HTR-8/SVneo (cell line): ENCODE data around the gene SAA4.
"Not testable (repeated sequence)": the region's sequence is repeated elsewhere in the genome, so short reads cannot be mapped to it uniquely, and the experiment has no call there.

Experiments
- DNase-seq: peaks from one replicate; pipeline ENCODE4 v3.0.0; 2011; ENCODE audit warnings: low spot score, mixed read lengths; ENCODE audit not compliant: insufficient read length
- FAIRE-seq: peaks from 2 replicates; lab custom pipeline; 2011; peaks lifted over from hg19 to GRCh38; lab: Jason Lieb, UNC

Gene SAA4

DNA sequence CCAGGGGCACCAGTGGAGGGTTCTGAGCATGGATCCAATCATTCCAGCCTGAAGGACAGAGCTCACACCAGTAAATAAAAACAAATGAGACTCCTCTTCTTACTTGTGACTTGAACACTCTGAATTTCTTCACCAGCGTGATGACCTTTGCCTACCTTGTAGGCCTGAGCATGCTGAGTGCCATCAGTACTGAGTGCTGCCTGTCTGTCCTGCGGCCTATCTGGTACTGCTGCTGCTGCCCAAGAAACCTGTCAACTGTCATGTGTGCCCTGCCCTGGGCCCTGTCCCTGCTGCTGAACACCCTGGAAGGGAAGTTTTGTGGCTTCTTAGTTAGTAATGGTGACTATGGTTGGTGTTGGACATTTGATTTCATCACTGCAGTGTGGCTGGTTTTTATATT, 40.1 kb downstream of the SAA4 start:
- FAIRE-seq (no peak), DNase-seq (no peak)

GRCh38 chr11:18193010-18193409, 43.6 kb downstream of the SAA4 start:
- no peak for FAIRE-seq
- DNase-seq, result no peak

DNA sequence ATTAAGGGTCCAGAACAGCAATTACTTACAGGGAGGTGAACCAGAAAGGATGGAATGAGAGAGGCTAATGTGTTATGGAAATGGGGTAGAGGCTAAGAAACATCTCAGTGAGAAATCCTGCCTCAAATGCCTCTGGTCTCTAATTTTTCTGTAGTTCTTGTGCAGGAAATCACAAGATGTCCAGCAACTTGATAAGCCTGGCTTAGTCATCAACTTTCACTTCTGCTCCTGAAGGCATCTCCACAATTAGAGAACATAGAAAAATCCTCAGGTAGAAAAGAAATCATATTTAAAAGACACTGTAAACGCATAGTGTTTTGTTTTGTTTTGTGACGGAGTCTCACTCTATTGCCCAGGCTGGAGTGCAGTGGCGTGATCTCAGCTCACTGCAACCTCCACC, 45.2 kb downstream of the SAA4 start:
- DNase-seq (no peak), FAIRE-seq (no peak)

DNA sequence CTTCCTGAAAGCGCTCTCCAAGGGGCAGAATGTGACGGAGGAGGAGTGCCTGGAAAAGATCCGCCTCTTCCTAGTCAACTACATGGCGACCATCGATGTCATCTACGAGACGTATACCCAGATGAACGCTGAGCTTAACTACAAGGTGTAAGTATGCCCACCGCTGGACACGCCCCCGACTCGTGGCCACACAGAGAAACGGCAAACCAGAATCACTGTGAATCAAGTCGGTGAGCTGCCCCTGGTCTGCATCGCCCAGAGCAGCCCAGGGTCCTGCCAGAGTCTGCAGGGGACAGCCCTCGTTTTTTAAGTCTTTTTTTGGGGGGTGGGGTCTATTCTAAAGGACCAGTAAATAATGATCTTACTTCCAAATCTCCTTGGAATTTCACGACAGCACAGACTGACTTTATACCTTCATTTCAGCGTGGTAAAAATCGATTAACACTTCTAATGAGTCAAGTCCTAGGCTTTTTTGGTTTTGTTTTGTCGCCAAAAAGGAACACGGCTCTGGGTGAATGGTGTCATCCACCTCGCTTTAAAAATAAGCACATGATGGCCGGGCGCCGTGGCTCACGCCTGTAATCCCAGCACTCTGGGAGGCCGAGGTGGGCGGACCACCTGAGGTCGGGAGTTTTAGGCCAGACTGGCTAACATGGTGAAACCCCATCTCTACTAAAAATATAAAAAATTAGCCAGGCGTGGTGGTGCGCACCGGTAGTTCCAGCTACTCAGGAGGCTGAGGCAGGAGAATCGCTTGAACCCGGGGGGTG, 46.9 kb downstream of the SAA4 start:
- not testable (repeated sequence) for FAIRE-seq, DNase-seq

DNA sequence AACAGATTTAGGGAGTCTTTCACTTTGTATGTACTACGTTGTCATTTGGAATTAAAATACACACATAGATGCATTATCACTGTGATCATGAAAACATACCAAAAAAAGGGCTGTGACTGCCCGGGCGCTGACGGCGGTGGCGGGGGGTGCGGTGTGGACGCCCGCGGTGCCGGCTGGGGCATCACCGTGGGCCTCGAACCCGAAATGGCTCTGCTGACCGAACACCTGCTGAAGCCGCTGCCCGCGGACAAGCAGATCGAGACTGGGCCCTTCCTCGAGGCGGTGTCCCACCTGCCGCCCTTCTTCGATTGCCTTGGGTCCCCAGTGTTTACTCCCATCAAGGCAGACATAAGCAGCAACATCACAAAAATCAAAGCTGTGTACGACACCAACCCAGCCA, 47.8 kb downstream of the SAA4 start:
- peak; percentile 20 for FAIRE-seq
- DNase-seq, result no peak
